GM21825 (cell line): ENCODE results near the gene KMT2B.
"Not testable (repeated sequence)": the region's sequence is repeated elsewhere in the genome, so short reads cannot be mapped to it uniquely, and the experiment has no call there.

Experiments used
- ATAC-seq: cut with Tn5 transposase; IDR thresholded peaks from one replicate; pipeline ENCODE4 v1.9.1; 2021; ENCODE audit warnings: mild to moderate bottlenecking, moderate library complexity; ENCODE audit not compliant: unreplicated experiment

KMT2B gene, protein sequence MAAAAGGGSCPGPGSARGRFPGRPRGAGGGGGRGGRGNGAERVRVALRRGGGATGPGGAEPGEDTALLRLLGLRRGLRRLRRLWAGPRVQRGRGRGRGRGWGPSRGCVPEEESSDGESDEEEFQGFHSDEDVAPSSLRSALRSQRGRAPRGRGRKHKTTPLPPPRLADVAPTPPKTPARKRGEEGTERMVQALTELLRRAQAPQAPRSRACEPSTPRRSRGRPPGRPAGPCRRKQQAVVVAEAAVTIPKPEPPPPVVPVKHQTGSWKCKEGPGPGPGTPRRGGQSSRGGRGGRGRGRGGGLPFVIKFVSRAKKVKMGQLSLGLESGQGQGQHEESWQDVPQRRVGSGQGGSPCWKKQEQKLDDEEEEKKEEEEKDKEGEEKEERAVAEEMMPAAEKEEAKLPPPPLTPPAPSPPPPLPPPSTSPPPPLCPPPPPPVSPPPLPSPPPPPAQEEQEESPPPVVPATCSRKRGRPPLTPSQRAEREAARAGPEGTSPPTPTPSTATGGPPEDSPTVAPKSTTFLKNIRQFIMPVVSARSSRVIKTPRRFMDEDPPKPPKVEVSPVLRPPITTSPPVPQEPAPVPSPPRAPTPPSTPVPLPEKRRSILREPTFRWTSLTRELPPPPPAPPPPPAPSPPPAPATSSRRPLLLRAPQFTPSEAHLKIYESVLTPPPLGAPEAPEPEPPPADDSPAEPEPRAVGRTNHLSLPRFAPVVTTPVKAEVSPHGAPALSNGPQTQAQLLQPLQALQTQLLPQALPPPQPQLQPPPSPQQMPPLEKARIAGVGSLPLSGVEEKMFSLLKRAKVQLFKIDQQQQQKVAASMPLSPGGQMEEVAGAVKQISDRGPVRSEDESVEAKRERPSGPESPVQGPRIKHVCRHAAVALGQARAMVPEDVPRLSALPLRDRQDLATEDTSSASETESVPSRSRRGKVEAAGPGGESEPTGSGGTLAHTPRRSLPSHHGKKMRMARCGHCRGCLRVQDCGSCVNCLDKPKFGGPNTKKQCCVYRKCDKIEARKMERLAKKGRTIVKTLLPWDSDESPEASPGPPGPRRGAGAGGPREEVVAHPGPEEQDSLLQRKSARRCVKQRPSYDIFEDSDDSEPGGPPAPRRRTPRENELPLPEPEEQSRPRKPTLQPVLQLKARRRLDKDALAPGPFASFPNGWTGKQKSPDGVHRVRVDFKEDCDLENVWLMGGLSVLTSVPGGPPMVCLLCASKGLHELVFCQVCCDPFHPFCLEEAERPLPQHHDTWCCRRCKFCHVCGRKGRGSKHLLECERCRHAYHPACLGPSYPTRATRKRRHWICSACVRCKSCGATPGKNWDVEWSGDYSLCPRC (N-terminal part only)

DNA sequence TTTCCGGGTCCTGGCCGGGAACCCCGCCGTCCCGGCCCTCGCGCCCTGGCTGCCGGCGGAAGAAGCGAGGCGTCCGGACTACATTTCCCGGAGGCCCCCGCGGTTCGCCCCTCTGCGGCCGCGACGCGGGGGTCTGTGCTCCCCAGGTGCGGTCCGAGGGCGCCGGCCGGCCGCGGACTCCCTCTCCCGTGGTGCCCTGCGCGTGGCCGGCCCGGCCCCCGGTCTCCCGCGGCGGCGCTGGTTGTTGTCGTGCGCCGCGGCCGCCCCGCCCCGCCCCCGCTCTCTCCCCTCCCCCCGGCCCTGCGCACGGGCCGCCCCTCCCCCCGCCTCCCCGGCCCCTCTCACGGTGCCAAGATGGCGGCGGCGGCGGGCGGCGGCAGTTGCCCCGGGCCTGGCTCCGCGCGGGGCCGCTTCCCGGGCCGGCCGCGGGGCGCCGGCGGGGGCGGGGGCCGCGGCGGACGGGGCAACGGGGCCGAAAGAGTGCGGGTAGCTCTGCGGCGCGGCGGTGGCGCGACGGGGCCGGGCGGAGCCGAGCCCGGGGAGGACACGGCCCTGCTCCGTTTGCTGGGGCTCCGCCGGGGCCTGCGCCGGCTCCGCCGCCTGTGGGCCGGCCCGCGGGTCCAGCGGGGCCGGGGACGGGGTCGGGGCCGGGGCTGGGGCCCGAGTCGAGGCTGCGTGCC is at the start of gene KMT2B:
KMT2B (plus strand) TSS at position 339 of the 680 bp plus-strand sequence; CDS start at position 355, 16 bp downstream.
- no peak for ATAC-seq

DNA sequence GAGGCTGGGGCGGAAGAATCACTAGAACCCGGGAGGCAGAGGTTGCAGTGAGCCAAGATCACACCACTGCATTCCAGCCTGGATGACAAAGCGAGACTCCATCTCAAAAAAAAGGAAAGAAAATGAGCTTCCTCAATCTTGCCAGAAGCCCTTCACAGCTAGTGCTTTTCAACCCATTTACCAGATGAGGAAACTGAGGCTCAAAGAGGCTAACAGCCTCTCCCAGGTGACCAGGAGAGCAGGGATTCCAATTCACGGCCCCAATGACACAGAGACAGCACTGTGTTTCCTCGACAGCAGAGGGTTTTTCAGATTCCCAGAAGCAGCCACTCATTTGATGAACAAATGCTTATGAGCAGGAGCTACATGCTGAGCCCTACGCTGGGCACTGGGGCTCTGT is 48.2 kb upstream of the KMT2B start:
- no peak for ATAC-seq

DNA sequence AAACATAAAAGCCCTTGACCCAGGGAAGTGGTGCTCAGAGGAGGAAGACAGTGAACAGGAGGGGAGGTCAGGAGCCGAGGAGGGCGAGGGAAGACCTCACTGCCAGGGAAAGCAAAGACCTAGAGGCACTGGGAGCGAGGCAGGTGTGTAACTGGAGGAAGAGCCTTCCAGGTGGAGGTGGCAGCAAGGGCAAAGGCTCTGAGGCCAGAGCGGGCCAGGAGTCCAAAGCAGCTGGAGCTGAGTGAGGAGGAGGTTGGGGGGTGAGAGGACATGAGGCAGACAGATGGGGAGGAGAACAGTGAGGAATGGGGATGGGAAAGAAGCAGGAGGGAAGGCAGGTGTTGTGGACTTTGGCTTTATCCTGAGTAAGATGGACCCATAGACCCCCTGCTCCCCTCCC is 47.8 kb upstream of the KMT2B start:
- ATAC-seq, result no peak

DNA sequence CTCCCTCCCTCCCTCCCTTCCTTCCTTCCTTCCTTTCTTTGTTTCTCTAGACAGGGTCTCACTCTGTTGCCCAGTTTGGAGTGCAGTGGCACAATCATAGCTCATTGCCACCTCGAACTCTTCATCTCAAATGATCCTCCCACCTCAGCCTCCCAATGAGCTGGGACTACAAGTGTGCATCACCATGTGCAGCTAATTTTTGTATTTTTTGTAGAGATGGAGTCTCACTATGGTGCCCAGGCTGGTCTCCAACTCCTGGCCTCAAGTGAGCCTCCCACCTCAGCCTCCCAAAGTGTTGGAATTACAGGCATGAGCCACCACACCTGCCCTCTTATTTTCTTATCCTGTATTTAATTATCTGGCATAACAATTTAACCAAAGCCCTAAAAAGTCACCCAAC is 47.1 kb upstream of the KMT2B start:
- ATAC-seq, result no peak

DNA sequence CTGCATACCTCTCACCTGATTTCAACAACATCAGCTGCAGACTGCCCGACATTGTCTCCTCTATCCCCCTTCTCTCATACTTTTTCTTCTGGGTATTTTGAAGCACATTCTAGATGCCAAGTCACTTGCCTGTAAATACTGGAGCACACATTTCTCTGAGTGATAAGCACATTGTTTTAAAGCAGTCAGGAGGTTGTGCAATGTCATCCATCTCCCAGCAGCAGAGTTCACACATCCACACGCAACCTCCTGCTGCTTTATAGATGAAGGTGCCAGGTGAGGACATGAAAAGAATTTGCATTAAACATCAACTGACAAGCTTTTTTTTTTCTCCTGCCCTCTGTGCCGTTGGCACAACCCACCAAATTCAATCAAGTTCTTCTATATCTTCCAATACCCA is 46.0 kb upstream of the KMT2B start:
- no peak for ATAC-seq

DNA sequence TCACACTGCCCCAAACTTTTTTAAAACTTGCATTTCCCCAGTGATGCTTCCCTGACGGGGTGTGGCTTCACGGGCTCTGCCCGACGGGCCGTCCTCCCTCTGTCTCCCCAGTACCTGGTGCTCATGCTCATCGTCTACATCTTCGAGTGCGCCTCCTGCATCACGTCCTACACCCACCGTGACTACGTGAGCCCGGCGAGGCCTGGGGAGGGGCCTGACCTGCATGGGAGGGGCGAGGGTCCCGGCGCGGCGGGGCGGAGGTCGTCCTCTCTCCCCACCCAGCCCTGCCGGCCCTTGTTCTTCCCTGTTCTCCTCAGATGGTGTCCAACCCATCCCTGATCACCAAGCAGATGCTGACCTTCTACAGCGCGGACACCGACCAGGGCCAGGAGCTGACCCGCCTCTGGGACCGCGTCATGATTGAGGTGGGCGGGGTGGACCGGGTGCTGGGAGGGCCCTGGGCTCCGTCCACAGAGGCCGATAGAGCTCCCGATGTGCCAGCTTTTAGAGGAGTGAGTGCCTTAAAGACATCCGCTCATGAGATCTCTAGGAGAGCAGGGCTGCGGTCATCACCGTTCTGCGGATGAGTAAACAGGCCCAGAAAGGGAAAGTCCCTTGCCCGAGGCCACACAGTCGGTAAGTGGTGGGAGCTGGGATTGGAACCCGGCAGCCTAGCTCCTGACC is 44.5 kb upstream of the KMT2B start:
- no peak for ATAC-seq

DNA sequence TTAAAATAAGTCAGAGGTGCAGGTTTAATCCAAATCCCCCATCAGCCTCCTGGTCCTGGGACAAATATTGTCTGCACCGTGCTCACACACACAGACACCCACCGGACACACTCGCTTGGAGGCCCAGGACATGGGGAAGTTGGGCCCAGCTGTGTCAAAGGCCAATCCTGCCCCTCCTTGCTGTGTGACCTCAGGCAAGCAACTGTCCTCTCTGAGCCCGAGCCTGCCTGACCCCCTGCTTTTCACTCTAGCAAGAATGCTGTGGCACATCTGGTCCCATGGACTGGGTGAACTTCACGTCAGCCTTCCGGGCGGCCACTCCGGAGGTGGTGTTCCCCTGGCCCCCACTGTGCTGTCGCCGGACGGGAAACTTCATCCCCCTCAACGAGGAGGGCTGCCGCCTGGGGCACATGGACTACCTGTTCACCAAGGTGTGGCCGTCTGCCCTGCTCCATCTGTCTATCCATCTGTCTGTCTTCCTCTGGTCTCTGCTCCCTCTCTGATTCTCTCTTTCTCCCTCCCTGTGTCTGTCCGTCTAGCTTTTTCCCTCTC is 42.1 kb upstream of the KMT2B start:
- no peak for ATAC-seq

DNA sequence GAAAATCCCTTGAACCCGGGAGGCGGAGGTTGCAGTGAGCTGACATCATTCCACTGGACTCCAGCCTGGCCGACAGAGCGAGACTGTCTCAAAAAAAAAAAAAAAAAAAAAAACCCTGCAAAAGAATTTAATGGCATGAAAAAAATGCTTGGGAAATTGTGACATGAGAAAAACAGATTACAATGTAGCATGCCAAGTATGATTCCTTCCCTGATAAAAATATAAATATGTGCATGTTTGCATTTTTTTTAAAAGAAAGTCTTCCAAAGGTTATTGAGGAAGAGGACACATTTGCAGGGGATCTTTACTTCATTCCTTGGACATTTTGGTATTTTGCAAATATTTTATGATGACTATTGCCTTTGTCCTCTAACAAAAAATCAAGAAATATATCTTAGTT is 28.0 kb upstream of the KMT2B start:
- ATAC-seq, result no peak

DNA sequence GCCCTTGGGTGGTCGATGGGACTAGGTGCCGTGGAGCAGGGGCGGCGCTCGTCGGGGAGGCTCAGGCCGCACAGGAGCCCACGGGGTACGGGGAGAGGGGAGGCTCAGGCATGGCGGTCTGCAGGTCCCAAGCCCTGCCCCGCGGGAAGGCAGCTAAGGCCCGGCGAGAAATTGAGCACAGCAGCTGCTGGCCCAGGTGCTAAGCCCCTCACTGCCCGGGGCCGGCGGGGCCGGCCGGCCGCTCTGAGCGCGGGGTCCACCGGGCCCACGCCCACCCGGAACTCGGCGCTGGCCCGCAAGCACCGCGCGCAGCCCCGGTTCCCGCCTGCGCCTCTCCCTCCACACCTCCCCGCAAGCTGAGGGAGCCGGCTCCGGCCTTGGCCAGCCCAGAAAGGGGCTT is 26.7 kb upstream of the KMT2B start:
- not testable (repeated sequence) for ATAC-seq

DNA sequence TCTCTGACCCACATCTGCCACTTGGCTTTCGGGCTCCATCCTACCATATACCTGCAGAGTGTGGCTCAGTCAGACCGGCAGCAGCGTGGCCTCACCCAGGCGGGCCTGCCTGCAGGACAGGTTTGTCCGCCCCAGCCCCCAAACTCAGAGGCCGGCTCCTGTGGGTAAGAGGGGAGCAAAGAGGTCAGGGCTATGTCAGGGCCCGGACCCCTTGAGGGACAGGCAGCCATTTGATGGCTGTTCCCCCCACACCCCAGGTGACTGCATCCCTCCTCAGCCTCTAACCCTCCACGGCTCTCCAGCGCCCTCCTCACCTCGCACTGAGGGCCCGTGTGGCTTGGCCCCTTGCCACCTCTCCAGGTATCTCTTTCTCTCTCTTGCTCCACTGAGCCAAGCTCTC is 25.8 kb upstream of the KMT2B start:
- ATAC-seq, result no peak

DNA sequence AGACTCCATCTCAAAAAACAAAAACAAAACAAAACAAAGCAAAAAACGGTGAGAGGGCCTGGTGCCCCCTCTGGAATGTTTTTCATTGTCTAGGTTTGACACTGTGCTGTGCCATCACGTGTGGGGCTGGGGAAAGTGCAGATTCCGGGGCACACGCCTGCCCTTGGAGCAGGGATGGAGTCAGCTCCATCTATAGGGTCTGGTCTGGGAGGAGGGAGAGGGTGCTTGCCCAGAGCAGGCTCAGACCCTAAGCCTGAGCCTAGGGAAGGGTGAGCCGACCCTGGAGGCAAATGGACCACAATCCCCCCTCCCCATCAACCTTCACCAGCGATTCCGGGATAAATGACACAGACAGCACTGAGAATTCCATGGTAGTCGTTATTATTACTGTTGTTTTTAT is 24.4 kb upstream of the KMT2B start:
- no peak for ATAC-seq

DNA sequence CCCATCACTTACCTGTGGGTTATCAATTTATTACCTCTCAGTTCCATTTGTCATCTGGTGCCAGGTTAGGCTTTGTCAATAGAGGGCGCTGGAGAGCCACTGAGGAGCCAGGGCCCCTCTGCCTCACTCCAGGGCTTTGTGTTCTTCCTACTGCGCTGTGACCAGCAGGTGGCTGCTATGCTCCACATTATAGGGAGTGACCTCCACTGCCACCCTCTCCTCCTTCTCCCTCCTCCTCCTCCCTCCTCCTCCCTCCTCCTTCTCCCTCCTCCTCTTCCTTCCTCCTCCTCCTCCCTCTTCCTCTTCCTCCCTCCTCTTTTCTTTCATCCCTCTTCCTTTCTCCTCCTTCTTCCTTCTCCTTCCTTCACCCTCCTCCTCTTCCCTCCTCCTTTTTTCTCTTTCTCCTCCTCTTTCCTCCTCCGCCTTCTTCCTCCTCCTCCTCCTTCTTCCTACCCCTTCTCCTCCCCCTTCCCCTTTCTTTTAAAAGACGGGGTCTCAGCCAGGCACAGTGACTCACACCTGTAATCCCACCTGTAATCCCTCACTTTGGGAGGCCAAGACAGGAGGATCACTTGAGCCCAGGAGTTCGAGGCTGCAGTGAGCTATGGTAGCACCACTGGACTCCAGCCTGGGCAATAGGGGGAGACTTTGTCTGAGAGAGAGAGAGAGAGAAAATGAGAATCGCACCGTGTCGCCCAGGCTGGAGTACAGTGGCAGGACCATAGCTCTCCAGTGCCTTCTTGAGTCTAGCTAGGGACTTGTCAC is 23.8 kb upstream of the KMT2B start:
- peak; percentile 75 for ATAC-seq

DNA sequence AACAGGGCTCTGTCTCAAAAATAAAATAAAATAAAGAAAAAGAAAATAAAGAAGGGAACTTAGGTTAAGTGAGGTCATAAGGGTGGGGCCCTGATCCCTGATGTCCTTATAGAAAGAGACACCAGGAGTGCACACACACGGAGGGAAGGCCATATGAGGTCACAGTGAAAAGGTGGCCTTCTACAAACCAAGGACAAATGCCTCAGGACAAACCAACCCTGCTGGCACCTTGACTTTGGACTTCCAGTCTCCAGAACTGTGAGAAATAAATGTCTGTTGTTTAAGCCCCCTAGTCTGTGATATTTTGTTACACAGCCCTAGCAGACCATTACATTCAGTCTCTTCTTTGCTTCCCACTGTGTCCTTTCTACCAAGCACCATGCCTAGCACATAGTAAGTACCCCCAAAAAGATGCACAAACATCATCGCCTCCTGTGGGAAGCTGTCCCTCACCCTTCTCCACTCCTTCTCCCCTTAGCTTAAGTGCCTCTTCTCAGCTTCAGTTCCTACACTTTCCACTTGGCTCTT is 21.8 kb upstream of the KMT2B start:
- ATAC-seq, result no peak

DNA sequence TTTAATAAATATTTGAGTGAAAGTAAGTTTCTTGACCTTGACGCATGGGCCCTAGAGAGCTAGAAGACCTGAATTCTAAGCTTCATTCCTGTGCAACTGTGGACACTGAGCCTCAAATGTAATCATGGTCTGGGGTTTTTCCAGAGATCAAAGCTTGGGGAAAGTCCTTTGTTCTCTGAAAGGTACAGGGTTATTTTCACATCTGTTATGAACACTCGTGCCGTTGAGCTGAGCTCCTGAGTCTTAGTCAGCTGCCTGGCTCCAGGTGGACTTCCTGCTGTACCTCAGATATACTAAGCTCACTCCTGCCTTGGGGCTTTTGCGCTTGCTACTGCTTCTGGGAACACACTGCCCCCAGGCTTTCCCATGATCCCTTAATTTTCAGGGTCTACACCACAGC is 21.0 kb upstream of the KMT2B start:
- ATAC-seq, result no peak

DNA sequence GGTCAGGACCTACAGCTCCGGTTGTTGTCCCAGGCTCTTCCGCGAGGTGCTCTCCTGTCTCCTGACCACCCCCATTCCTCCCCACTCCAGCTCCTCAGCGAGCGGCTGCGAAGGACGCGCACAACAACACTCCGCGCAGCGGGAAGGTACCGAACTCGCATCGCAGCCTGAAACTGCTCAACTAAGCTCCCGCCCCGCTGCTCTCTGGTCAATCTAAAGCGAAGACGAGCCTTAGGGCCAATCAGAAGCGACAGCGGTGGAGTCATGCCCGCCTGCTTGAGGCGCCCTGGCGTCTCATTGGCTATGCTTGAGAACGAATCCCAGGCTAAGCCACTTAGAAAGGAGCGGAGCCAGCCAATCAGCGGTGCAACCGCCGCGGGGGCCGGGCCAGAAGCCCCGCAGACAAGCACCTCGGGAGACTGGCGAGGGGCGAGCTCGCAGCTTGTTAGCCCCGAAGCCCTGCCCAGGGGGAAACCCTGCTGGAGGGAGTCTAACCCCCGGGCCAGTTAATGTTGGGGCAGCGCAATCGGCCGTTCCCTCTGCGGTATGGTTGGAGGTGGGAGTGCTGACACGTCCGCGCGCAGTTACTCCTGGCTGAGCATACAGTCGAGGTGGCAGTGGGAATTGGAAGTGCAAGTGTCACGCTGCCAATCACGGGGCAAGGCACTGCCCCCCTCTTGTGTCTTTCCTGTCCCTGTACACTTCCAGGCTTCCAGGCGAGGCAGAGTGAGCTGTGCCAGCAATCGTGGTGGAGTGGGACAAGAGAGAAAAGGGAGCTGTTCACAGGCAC is 15.4 kb upstream of the KMT2B start:
- peak; percentile 88 for ATAC-seq

DNA sequence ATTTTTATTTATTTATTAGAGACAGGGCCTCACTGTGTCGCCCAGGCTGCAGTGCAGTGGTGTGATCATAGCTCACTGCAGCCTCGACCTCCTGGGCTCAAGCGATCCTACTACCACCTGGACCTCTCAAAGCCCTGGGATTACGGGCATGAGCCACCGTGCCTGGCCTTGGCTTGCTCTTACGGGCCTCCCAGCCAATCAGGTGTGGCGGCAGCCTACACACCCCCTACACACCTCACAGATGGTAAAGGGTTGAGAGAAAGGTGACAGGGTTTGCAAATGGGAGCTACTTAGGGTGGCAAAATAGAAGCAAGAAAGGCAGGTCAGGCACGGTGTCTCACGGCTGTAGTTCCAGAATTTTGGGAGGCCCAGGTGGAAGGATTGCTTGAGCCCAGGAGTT is 14.5 kb upstream of the KMT2B start:
- no peak for ATAC-seq

DNA sequence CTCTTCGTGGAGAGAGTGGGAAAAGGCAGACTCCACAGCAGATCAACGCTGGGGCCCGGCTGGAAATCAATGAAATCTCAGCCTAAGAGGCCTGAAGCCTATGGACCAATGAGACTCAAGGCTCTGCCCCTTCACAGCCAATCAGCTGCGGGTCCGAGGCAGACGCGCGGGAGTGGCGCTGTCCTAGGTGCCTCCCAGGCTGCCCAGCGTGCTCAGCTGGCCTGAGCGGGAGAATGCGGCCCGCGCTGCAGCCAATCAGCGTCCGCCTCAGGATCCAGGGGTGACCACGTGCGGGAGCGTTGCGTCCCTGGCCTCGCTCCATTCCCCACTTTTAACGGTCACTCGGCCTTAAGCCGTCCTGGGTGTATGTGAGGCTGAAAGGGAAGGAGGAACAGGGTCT is 13.6 kb upstream of the KMT2B start, which contains the start of gene ZBTB32:
ZBTB32 (plus strand) TSS at position 341 of the 400 bp plus-strand sequence. CDS start 10,069 bp downstream, outside the sequence.
- ATAC-seq, result no peak

DNA sequence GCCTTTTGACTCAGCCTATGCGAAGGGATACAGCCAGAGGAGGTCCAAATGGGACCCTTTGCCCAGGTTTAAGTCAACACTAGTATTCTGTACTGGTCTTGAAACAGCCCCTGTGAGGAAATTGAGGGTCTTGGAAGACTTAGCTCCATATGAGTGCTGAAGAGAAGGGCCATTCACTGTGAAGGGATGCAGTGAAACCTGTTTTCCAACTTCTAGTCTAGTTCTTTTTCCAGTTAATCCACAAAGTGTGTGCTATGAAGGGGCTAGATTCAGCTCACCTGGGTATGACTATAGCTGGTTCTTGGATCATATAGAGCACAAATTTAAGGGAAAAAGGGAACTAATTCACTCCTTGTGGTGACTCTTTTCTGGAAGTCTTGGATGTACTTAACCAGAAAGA is 9.4 kb upstream of the KMT2B start:
- ATAC-seq, result no peak
